ENCODE results near the gene CLIC4. TPM values are rescaled to one million over a fixed set of nuclear protein-coding genes. Genes with fewer than 3 reads are reported as not detected.

The CLIC4 gene
- total and polyA plus RNA-seq, 2 of the 8 experiments (the other 6 are each of a cell fraction or from before 2014, with no cell fraction given), result 77.5 to 293 TPM

GRCh38 chr1:24886241-24886640 is 141.0 kb downstream of the CLIC4 start (continued):
- TF ChIP-seq SP1 (IDR thresholded peaks at IDR 0.05; ENCODE audit: low read depth, low read length), result no peak
- no peak for TF ChIP-seq YY1 (IDR thresholded peaks at IDR 0.05; ENCODE audit: low read depth, low read length)
- TF ChIP-seq POU5F1 (IDR thresholded peaks at IDR 0.05; ENCODE audit: low read depth, low read length), result no peak
- no peak for TF ChIP-seq CHD2 (IDR thresholded peaks at IDR 0.05; ENCODE audit: low read length)
- TF ChIP-seq ASH2L (IDR thresholded peaks at IDR 0.05; ENCODE audit: low read length), result no peak
- no peak for TF ChIP-seq CTBP2 (IDR thresholded peaks at IDR 0.05; ENCODE audit: borderline replicate concordance, insufficient read depth, insufficient read length, low read length)
